ENCODE results near the gene ACAD11.

- TF ChIP-seq ELK1 (CRISPR knock-in tag; IDR thresholded peaks at IDR 0.05), result no peak
- no peak for TF ChIP-seq RBM14 (IDR thresholded peaks at IDR 0.05; ENCODE audit: borderline replicate concordance, insufficient read depth, low read depth, low read length)
- TF ChIP-seq ZZZ3 (IDR thresholded peaks at IDR 0.05), result no peak
- TF ChIP-seq CREM (IDR thresholded peaks at IDR 0.05; ENCODE audit: low read depth), result no peak
- TF ChIP-seq EZH2 (IDR thresholded peaks at IDR 0.05; ENCODE audit: borderline replicate concordance, low read depth, low read length), result no peak
- no peak for TF ChIP-seq ESRRA (IDR thresholded peaks at IDR 0.05; ENCODE audit: borderline replicate concordance, low read depth)
- no peak for TF ChIP-seq GTF3C2 (IDR thresholded peaks at IDR 0.05; ENCODE audit: borderline replicate concordance, extremely low read depth, insufficient read length)
These were observed 61.9 kb downstream of the ACAD11 start for GRCh38 chr3:132597660-132598059.
